CD4-positive, alpha-beta T cell treated with Interleukin-6 at 100 ng/mL for 8 hours (primary cell): Measurements from ENCODE around the gene ZDHHC1.
"Not testable (repeated sequence)": the region's sequence is repeated elsewhere in the genome, so short reads cannot be mapped to it uniquely, and the experiment has no call there.

Experiments used
- DNase-seq: peaks from one replicate; pipeline ENCODE4 v3.0.0-alpha.2; 2020; ENCODE audit warnings: mixed read lengths, low spot score

The ZDHHC1 gene

GRCh38 chr16:67394155-67395104 lies 21.8 kb downstream of the ZDHHC1 start:
- no peak for DNase-seq

GRCh38 chr16:67393788-67394154 lies 22.5 kb downstream of the ZDHHC1 start:
- no peak for DNase-seq

GRCh38 chr16:67393111-67393787 lies 23.0 kb downstream of the ZDHHC1 start, which contains the start of gene TPPP3:
Gene TPPP3 (minus strand): TSS chr16:67393498. CDS start chr16:67391111, 2,387 bp downstream.
- DNase-seq, result no peak

DNA sequence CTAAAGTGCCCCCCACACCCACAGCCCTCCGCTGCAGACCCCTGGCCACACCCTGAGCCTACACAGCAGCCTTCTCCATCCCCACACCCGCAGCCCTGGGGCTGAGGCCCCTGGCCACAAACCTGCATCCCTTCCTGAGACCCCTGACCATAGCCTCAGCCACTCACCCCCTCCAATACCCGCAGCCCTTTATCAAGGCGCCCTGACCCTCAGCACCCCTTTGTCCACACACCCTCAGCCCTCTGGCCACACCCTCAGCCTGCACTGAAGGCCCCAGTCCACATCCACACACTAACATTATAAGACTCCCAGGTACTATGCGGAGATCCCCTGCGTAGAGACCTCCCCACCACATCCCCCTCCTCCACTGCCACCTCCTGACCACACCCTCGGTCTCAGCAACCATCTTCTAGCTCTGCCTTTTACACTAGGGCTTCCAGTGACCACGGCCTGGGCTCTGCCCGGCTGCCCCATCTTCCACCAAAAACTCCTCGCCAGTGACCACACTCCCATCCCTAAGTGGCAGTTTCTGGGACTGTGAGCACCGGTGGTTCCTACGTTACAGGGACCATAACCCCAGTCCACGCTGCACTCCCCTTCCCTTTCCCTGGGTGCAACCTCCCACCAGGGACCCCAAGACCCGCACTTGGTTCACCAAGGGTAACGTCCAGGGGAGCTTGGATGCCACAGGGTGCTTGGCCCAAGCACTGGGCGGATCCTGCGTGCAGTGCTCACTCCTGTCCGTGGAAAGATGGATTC lies 23.8 kb downstream of the ZDHHC1 start:
- no peak for DNase-seq

GRCh38 chr16:67391424-67392300 lies 24.6 kb downstream of the ZDHHC1 start:
- no peak for DNase-seq

GRCh38 chr16:67390816-67391423 lies 25.4 kb downstream of the ZDHHC1 start:
- DNase-seq, result no peak

DNA sequence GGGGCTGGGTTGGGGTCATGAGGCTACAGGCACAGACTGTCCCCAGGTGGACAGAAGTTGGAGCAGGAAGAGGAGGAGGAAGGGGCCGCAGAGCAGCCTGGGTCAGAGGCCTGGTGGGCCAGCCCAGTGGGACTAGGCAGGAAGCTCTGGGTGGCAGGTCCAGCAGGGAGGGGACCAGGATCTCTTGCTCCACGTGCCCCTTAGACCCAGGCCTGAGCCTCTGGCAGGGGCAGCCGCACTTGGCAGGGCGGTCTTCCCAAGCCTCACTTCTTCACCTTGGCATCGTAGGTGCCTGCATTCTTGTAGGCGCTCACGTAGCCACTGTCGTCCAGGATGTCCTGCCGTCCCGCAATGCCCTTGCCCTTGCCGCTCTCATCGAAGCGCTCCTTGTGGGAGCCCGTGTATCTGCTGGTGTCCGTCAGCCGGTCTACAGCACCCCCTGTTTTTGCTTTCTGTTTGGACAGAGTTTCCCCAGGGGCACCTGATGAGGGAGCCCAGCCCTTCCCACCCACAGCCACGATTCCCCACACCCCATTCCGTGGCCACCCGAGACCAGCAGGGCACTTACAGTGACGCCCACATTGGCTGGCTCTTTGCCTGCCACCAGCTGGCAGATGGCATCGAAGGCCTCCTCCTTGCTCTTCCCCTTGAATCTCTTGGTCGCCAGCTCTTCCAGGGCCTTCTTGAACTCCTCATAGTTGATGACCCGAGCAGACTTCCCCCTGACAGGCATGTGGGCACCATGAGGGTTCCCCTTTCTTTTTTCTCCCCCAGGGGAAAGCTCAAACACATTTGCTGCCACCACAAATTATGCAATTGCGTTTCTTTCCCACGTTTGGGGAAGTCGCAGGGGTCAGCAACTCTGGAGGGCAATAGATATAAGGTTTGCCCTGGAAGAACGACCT lies 26.1 kb downstream of the ZDHHC1 start:
- no peak for DNase-seq

DNA sequence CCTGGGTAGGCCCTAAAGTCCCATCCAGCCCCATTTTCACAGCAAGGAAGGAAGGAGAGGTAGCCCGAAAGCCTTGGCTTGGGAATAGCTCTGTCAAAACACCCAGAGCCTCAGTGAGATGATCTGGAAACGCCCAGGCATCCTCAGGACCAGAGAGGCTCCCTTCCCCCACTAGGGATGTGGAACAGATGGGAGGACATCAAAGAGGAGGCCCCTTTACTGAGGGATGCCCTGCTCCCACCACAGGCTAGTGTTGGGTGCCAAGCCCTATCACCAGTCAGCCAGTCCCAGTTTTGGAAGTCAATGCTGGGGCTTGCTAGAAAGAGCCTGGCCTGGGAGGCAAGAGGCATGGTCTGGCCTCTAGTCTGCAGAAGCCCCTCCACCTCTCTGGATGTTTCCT lies 27.7 kb downstream of the ZDHHC1 start:
- no peak for DNase-seq

GRCh38 chr16:67388191-67388590 lies 28.1 kb downstream of the ZDHHC1 start:
- no peak for DNase-seq

GRCh38 chr16:67387479-67388079 lies 28.7 kb downstream of the ZDHHC1 start:
- DNase-seq, result no peak

DNA sequence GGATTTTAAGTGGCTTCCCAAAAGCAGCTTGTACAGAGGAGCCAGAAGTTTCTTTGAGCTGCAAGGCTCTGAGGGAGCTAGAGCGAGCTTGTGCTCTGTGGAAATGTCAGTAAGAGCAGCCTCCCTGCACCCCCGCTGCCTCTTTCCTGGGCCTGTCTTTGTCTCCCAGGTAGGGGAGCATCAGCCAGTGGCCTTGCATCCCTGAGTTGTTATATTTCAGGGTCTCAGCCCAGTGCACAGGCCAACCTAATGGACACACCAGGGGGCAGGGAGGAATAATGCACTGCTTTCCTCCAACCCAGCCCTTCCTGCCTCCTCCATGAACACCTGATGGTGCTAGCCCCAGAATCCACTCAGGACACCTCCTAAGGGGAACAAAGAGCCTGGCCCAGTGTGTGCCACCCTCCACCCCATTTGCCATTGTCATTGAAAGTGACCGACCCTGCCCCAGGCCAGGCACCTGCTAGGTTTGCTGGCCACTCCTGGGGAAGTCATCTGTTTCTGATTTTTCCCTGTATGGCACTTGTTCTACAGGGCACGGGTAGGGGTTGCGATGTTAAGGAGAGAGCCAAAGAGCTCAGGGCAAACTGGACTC lies 29.3 kb downstream of the ZDHHC1 start:
- DNase-seq, result no peak

DNA sequence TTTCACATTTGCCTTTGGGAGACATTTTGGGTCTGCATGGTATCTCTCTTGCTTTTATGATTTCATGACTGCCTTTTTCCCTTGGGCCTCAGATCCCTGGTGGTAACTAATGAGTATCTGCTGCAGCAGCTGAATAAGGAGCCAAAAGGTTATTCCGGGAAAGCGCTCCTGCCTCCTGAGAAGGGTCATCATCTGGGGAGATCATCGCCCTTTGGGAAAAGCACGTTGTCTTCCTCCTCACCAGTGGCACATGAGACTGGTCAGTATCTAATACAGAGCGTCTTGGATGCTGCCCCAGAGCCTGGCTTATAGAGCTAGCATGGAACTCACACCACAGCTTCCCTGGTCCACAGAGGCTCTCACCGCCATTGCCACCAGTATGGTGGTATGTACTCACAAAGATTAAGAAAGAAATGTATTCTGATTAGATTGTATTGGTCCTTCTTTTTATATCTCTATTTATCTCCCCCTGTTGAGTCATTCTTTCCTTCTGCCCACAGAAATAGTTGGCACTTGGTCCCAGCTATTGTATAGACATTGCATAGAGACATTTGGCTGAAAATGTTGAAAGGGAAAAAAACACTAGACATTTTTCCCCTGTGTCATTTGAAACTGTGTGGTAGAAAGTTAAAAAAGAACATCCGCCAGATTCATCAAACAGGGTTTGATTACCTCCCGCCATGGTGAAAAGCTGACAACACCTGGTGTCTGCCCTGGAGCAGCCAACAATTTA lies 31.3 kb downstream of the ZDHHC1 start:
- DNase-seq, result no peak

DNA sequence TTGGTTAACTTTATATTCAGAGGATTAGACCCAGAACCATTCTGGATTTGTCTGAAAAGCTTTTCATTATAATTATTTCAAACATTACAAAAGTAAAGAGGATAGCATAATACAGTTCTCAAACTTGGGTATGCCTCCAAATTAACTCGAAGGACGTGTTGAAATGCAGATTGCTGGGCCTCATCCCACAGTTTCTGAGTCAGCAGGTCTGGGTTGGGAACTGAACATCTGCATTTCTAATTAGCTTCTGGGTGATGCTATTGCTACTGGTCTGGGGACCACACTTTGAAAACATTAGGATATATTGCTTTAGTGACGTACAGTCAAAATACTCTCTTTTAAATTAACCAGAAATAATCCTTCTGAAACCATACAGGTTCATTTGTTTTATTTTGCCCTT lies 33.0 kb downstream of the ZDHHC1 start:
- no peak for DNase-seq

DNA sequence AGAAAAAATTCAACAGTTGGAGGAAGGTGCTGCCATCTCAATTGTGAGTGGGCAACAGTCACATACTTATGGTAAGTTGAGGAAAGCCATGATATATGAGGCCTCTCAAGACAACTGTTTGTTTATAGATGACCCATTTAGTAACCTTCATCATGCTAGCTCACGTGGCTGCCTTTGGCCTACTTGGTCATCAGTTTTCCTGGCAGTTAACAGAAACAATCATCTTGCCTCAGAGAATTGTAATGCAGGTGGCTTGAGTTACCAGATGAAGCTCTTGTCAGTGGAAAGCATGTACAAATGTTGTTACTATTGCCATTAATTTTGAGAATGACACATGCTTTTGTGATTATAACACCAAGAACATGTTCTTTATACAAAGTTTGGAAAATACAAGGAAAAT lies 37.6 kb downstream of the ZDHHC1 start:
- no peak for DNase-seq

DNA sequence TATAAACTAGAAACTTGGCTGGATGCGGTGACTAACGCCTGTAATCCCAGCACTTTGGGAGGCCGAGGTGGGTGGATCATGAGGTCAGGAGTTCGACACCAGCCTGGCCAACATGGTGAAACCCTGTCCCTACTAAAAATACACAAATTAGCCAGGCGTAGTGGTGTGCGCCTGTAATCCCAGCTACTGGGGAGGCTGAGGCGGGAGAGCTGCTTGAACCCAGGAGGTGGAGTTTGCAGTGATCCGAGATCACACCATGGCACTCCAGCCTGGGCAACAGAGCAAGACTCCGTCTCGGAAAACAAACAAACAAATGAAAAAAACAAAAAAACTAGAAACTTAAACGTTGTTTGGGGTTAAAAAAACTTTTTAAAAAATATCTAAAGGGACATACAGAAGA lies 40.3 kb downstream of the ZDHHC1 start:
- not testable (repeated sequence) for DNase-seq

DNA sequence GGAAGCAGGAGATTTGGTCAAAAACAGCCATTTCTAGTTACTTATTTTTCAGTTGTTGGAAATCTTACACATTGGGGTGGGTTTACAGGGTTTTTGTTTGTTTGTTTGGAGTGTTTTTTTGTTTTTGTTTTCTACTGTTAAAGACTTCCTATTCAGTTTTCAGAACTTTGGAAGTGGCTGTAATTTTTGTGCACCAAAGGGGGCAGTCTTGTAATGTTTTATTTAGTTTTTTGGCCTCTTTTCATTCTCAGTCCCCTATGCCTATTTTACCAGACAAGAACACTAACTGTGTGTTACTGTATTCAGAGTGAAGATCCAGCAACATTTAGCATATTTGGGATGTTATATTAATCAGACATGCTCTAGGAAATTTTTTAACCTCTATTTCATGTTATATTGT lies 43.6 kb downstream of the ZDHHC1 start:
- no peak for DNase-seq

DNA sequence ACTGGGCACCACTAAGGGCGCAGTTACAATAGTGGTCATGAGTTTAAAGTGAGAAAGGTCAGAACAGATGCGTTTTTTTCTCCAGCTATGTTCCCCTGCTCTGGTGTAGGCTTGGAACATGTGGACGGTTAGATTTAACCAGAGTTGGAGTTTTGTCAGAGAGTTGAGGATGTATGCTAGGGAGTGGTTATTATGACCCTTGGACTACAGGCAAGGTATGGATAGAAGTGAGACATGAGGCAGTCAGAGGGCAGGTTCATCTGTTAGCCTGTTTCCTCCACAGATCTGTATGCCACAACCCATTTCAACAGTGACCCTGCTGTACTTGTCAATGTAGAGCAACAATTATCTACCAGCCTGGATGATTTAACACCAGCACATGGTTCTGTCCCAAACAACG lies 45.6 kb downstream of the ZDHHC1 start:
- no peak for DNase-seq

GRCh38 chr16:67364600-67365235 lies 51.6 kb downstream of the ZDHHC1 start:
- DNase-seq, result no peak
